ENCODE results near the gene GALNT10. TPM values are rescaled to one million over a fixed set of nuclear protein-coding genes. Genes with fewer than 3 reads are reported as not detected.

The GALNT10 gene
- total and polyA plus RNA-seq, 2 experiments from 2014 or later, result 43.0 to 45.9 TPM

DNA sequence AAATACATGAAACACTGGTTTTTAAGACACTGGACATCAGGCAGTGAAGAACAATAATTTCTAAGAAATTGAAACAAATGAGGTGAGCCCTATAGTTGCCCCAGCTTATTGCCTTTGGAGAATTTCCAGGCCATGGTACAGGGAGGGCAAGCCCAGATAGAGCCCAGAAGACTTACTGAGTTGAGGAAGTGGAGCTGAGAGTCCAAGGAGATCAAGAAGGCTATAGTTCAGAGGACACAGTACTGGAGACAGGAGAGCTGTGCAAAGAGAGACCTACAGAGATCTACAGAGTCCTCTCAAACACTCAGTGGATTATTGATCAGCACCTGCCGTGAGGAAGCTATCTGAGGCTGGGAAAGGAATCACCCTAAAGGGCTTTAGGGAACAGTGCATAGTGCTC lies 112.6 kb downstream of the GALNT10 start:
- no peaks in the 10 kb centered on the region for H4K20me1 ChIP-seq (ENCODE audit: insufficient read depth, poor library complexity, severe bottlenecking)
- no peak overlapping the region for H3K4me3 ChIP-seq
- peaks cover 7% of the 10 kb centered on the region for H3K9me3 ChIP-seq (ENCODE audit: low read depth)
- no peaks in the 10 kb centered on the region for H3K36me3 ChIP-seq (replicated peaks; ENCODE audit: insufficient read depth, low read depth)
- WGBS (ENCODE audit: low lambda C conversion rate, missing lambda C conversion rate), result 95% methylated on average over 1 of the region's 1 CpG
- no peaks in the 10 kb centered on the region for H3K79me2 ChIP-seq
- no peak overlapping the region for H2AFZ ChIP-seq
- TF ChIP-seq EZH2phosphoT487 (IDR thresholded peaks at IDR 0.05; ENCODE audit: low read depth, severe bottlenecking, unreplicated experiment) (no peak), EZH2 (IDR thresholded peaks at IDR 0.05; ENCODE audit: borderline replicate concordance) (no peak)
- TF ChIP-seq, protein P1, sequence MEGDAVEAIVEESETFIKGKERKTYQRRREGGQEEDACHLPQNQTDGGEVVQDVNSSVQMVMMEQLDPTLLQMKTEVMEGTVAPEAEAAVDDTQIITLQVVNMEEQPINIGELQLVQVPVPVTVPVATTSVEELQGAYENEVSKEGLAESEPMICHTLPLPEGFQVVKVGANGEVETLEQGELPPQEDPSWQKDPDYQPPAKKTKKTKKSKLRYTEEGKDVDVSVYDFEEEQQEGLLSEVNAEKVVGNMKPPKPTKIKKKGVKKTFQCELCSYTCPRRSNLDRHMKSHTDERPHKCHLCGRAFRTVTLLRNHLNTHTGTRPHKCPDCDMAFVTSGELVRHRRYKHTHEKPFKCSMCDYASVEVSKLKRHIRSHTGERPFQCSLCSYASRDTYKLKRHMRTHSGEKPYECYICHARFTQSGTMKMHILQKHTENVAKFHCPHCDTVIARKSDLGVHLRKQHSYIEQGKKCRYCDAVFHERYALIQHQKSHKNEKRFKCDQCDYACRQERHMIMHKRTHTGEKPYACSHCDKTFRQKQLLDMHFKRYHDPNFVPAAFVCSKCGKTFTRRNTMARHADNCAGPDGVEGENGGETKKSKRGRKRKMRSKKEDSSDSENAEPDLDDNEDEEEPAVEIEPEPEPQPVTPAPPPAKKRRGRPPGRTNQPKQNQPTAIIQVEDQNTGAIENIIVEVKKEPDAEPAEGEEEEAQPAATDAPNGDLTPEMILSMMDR (IDR thresholded peaks at IDR 0.05; ENCODE audit: poor library complexity), result no peak
- no peak overlapping the region for H3K4me2 ChIP-seq
- no peaks in the 10 kb centered on the region for H3K9me2 ChIP-seq (replicated peaks; ENCODE audit: insufficient read depth)
- no peaks in the 10 kb centered on the region for H3K4me1 ChIP-seq (ENCODE audit: insufficient read depth)
- no peaks in the 10 kb centered on the region for H3K27me3 ChIP-seq
- no peak for DNase-seq (ENCODE audit: low spot score)
- H3K27ac ChIP-seq, result no peak overlapping the region

DNA sequence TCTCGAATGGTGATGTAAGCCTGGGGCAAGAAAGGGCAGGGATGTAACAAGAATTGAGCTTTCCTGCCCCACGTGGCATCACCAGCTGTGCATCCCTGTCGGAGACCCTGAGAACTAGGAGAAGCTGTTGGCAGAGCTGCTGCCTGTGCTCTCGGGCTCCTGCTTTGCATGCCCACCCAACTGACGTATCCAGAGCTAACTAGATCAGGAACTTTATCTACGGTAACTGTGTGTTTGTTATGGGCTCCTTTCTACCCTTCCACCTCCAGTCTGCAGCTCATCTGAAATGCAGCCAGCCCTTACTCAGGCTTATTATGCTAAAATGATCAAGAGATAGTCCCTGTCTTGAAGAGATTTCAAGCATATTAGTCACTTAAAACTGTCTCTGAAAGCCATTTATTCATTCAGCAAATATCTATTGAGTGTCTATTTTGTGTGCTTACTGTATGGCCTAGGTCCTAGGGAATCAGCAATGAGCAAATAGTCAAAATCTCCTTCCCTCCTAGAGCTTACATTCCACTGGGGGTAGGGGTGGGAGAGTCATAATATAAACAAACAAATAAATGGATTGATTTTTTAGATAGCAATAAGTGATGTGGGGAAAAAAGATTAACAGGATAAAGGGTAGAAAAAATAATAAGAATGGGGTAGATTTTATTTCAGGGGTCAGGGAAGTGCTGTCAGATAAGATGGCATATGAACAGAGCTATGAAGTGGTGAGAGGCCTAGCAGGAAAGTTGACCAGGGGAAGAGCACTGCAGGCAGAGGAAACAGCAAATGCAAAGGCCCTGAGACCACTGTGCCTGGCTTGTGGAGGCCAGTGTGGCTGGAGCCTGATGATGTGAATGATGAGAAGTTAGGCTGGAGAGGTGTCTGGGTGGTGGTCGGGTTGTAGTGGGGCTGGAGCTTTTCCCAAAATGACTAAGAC lies 118.2 kb downstream of the GALNT10 start:
- Histone ChIP-seq H3K4me1 (ENCODE audit: insufficient read depth) (no peaks in the 10 kb centered on the region), H3K27me3 (no peaks in the 10 kb centered on the region), H3K9me2 (replicated peaks; ENCODE audit: insufficient read depth) (no peaks in the 10 kb centered on the region), H3K27ac (no peak overlapping the region), H3K4me2 (no peak overlapping the region), H3K36me3 (replicated peaks; ENCODE audit: insufficient read depth, low read depth) (no peaks in the 10 kb centered on the region), H4K20me1 (ENCODE audit: insufficient read depth, poor library complexity, severe bottlenecking) (no peaks in the 10 kb centered on the region), H2AFZ (no peak overlapping the region), H3K79me2 (no peaks in the 10 kb centered on the region), H3K9me3 (ENCODE audit: low read depth) (peaks cover 7% of the 10 kb centered on the region), H3K4me3 (no peak overlapping the region)
- WGBS (ENCODE audit: low lambda C conversion rate, missing lambda C conversion rate), result 93% methylated on average over 7 of the region's 7 CpGs
- TF ChIP-seq, protein P1 (IDR thresholded peaks at IDR 0.05; ENCODE audit: poor library complexity), result no peak
- TF ChIP-seq EZH2phosphoT487 (IDR thresholded peaks at IDR 0.05; ENCODE audit: low read depth, severe bottlenecking, unreplicated experiment) (no peak), EZH2 (IDR thresholded peaks at IDR 0.05; ENCODE audit: borderline replicate concordance) (no peak)
- DNase-seq (ENCODE audit: low spot score), result no peak

DNA sequence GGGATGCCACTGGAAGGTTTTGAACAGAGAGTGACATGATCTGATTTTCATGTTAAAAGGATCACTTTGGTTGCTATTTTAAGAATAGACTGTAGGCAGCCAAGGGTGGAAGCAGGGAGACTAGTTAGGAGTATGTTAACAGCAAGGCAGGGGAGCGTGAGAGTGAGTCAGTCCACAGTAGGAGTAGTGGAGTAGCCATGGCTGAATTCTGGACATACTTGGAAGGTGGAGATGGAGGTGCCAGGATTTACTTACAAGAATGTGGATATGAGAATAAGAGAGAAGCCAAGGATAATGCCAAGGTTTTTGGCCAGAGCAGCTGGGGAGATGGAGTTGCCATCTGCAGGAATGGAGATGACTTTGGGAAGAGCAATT lies 118.8 kb downstream of the GALNT10 start:
- Histone ChIP-seq H3K79me2 (no peaks in the 10 kb centered on the region), H4K20me1 (ENCODE audit: insufficient read depth, poor library complexity, severe bottlenecking) (no peaks in the 10 kb centered on the region), H2AFZ (no peak overlapping the region), H3K4me2 (no peak overlapping the region), H3K27ac (no peak overlapping the region), H3K36me3 (replicated peaks; ENCODE audit: insufficient read depth, low read depth) (no peaks in the 10 kb centered on the region), H3K27me3 (no peaks in the 10 kb centered on the region), H3K9me3 (ENCODE audit: low read depth) (peaks cover 3% of the 10 kb centered on the region), H3K4me1 (ENCODE audit: insufficient read depth) (no peaks in the 10 kb centered on the region), H3K4me3 (no peak overlapping the region), H3K9me2 (replicated peaks; ENCODE audit: insufficient read depth) (no peaks in the 10 kb centered on the region)
- TF ChIP-seq, protein P1 (IDR thresholded peaks at IDR 0.05; ENCODE audit: poor library complexity), result no peak
- no peak for TF ChIP-seq EZH2phosphoT487 (IDR thresholded peaks at IDR 0.05; ENCODE audit: low read depth, severe bottlenecking, unreplicated experiment)
- no peak for TF ChIP-seq EZH2 (IDR thresholded peaks at IDR 0.05; ENCODE audit: borderline replicate concordance)
- WGBS (ENCODE audit: low lambda C conversion rate, missing lambda C conversion rate), result 89% methylated on average over 1 of the region's 1 CpG
- no peak for DNase-seq (ENCODE audit: low spot score)
